IPS DF 4.7 (cell line): Measurements from ENCODE around the gene DNAJB6.

Experiments used
- DNase-seq: peaks from one replicate; pipeline ENCODE4 v3.0.0-alpha.2; 2013; ENCODE audit warnings: low spot score; ENCODE audit errors: extremely low read depth

Gene DNAJB6

GRCh38 chr7:157396316-157397035 is 59.7 kb downstream of the DNAJB6 start:
- no peak for DNase-seq

- DNase-seq, result no peak
These were observed 60.4 kb downstream of the DNAJB6 start for GRCh38 chr7:157397036-157397720.

- DNase-seq, result peak; percentile 30
These were observed 61.2 kb downstream of the DNAJB6 start for GRCh38 chr7:157397731-157398691.

GRCh38 chr7:157399086-157399687 is 62.4 kb downstream of the DNAJB6 start:
- DNase-seq, result no peak

GRCh38 chr7:157400171-157400860 is 63.5 kb downstream of the DNAJB6 start:
- no peak for DNase-seq

GRCh38 chr7:157401567-157402387 is 65.0 kb downstream of the DNAJB6 start:
- DNase-seq, result no peak

- no peak for DNase-seq
These were observed 65.5 kb downstream of the DNAJB6 start for GRCh38 chr7:157402388-157402703.

- no peak for DNase-seq
These were observed 66.2 kb downstream of the DNAJB6 start for GRCh38 chr7:157402911-157403534.

- no peak for DNase-seq
These were observed 67.0 kb downstream of the DNAJB6 start for GRCh38 chr7:157403646-157404401.

- DNase-seq, result no peak
These were observed 68.2 kb downstream of the DNAJB6 start for GRCh38 chr7:157404845-157405481.

GRCh38 chr7:157405501-157405900 is 68.7 kb downstream of the DNAJB6 start:
- DNase-seq, result no peak

- DNase-seq, result no peak
These were observed 69.4 kb downstream of the DNAJB6 start for GRCh38 chr7:157405914-157406810.

GRCh38 chr7:157406971-157407370 is 70.2 kb downstream of the DNAJB6 start:
- no peak for DNase-seq

- no peak for DNase-seq
These were observed 70.9 kb downstream of the DNAJB6 start for GRCh38 chr7:157407512-157408257.

- DNase-seq, result no peak
These were observed 71.7 kb downstream of the DNAJB6 start for GRCh38 chr7:157408258-157409101.
